Brain microvascular endothelial cell (primary cell): ENCODE data around the gene FOXS1.

Experiments
- DNase-seq: peaks from one replicate; pipeline ENCODE4 v3.0.0-alpha.2; 2020
- H3K27ac ChIP-seq: fragments of 250-450 bp; sonication (Bioruptor Pico); 2 replicates; pipeline ENCODE4 v1.5.1; 2020; ENCODE audit warnings: mild to moderate bottlenecking, moderate library complexity
- H3K27me3 ChIP-seq: fragments of 250-450 bp; sonication (Bioruptor Pico); replicated peaks from 2 replicates; pipeline ENCODE4 v1.5.1; 2020; ENCODE audit warnings: mild to moderate bottlenecking
- H3K36me3 ChIP-seq: fragments of 250-450 bp; sonication (Bioruptor Pico); replicated peaks from 2 replicates; pipeline ENCODE4 v1.5.1; 2020; ENCODE audit warnings: mild to moderate bottlenecking
- H3K4me3 ChIP-seq: 2 replicates; pipeline ENCODE4 v1.5.1; 2011; ENCODE audit warnings: low read depth, mild to moderate bottlenecking, control low read depth, low read length, moderate library complexity
- CTCF ChIP-seq: IDR thresholded peaks from 2 replicates; pipeline ENCODE4 v1.5.1; 2011; ENCODE audit warnings: low read depth, mild to moderate bottlenecking, moderate library complexity, low read length, control low read depth, inconsistent platforms; ENCODE audit errors: missing control alignments
- in situ Hi-C: cut with HindIII; loops from 2 replicates; pipeline ENCODE4 v1.10.0; 2017; ENCODE audit warnings: low sequenced_read_pairs, low pct_ligation_motif_present

FOXS1 gene

GRCh38 chr20:31845300-31845863 lies at the start of gene FOXS1:
FOXS1 (minus strand) TSS chr20:31845604; CDS start chr20:31845542, 62 bp downstream.
- Histone ChIP-seq H3K36me3 (no peaks in the 10 kb centered on the region), H3K27ac (peak within 1 kb of the TSS; percentile 99), H3K4me3 (peak within 1 kb of the TSS; percentile 46), H3K27me3 (peaks cover 3% of the 10 kb centered on the region)
- in situ Hi-C loops = no loop called here
- peak; percentile 51 for DNase-seq
- TF ChIP-seq CTCF = no peak

GRCh38 chr20:31890646-31891045 lies 45.2 kb upstream of the FOXS1 start:
- no peak for DNase-seq
- Histone ChIP-seq H3K36me3 (no peaks in the 10 kb centered on the region), H3K27ac (no peak overlapping the region), H3K4me3 (no peak overlapping the region), H3K27me3 (no peaks in the 10 kb centered on the region)
- in situ Hi-C loops = no loop called here
- TF ChIP-seq CTCF = no peak

GRCh38 chr20:31883829-31884228 lies 38.4 kb upstream of the FOXS1 start:
- no peak overlapping the region for H3K4me3 ChIP-seq
- no peak for TF ChIP-seq CTCF
- H3K36me3 ChIP-seq = no peaks in the 10 kb centered on the region
- in situ Hi-C loops = no loop called here
- H3K27ac ChIP-seq = no peak overlapping the region
- no peak for DNase-seq
- no peaks in the 10 kb centered on the region for H3K27me3 ChIP-seq

- no peak for DNase-seq
- in situ Hi-C loops = no loop called here
- no peaks in the 10 kb centered on the region for H3K27me3 ChIP-seq
- H3K27ac ChIP-seq = no peak overlapping the region
- H3K36me3 ChIP-seq = no peaks in the 10 kb centered on the region
- no peak for TF ChIP-seq CTCF
- no peak overlapping the region for H3K4me3 ChIP-seq
Measured at GRCh38 chr20:31881945-31882344, 36.5 kb upstream of the FOXS1 start.

- in situ Hi-C loops = no loop called here
- DNase-seq = peak; percentile 95
- peak; percentile 12 for TF ChIP-seq CTCF
- no peaks in the 10 kb centered on the region for H3K36me3 ChIP-seq
- peak overlapping the region; percentile 70 for H3K4me3 ChIP-seq
- H3K27ac ChIP-seq = peak overlapping the region; percentile 74
- H3K27me3 ChIP-seq = no peaks in the 10 kb centered on the region
Measured at GRCh38 chr20:31879143-31879987, 34.0 kb upstream of the FOXS1 start.
